ENCODE data around the gene WFDC12.

The WFDC12 gene

GRCh38 chr20:45111799-45112471 is 12.3 kb downstream of the WFDC12 start:
- TF ChIP-seq CTCF (IDR thresholded peaks at IDR 0.05; ENCODE audit: low read depth, low read length, missing control alignments) = peak; percentile 56
- H3K4me3 ChIP-seq (ENCODE audit: low read depth, low read length) = no peak overlapping the region
- in situ Hi-C loops (cut with HindIII; ENCODE audit: low sequenced_read_pairs) = no loop called here
- no peak for DNase-seq (ENCODE audit: low read depth)

GRCh38 chr20:45111285-45111684 is 13.0 kb downstream of the WFDC12 start:
- no peak for TF ChIP-seq CTCF (IDR thresholded peaks at IDR 0.05; ENCODE audit: low read depth, low read length, missing control alignments)

GRCh38 chr20:45110301-45110700 is 14.0 kb downstream of the WFDC12 start:
- H3K4me3 ChIP-seq (ENCODE audit: low read depth, low read length) = no peak overlapping the region
- DNase-seq (ENCODE audit: low read depth) = no peak
- no peak for TF ChIP-seq CTCF (IDR thresholded peaks at IDR 0.05; ENCODE audit: low read depth, low read length, missing control alignments)
- in situ Hi-C loops (cut with HindIII; ENCODE audit: low sequenced_read_pairs) = no loop called here

More at GRCh38 chr20:45111285-45111684, 13.0 kb downstream of the WFDC12 start:
- in situ Hi-C loops (cut with HindIII; ENCODE audit: low sequenced_read_pairs) = no loop called here
- H3K4me3 ChIP-seq (ENCODE audit: low read depth, low read length) = no peak overlapping the region
- DNase-seq (ENCODE audit: low read depth) = no peak

GRCh38 chr20:45109634-45110033 is 14.6 kb downstream of the WFDC12 start:
- in situ Hi-C loops (cut with HindIII; ENCODE audit: low sequenced_read_pairs) = no loop called here
- no peak for TF ChIP-seq CTCF (IDR thresholded peaks at IDR 0.05; ENCODE audit: low read depth, low read length, missing control alignments)
- H3K4me3 ChIP-seq (ENCODE audit: low read depth, low read length) = no peak overlapping the region
- DNase-seq (ENCODE audit: low read depth) = no peak

GRCh38 chr20:45105317-45105716 is 18.9 kb downstream of the WFDC12 start:
- in situ Hi-C loops (cut with HindIII; ENCODE audit: low sequenced_read_pairs) = no loop called here
- TF ChIP-seq CTCF (IDR thresholded peaks at IDR 0.05; ENCODE audit: low read depth, low read length, missing control alignments) = no peak
- H3K4me3 ChIP-seq (ENCODE audit: low read depth, low read length) = no peak overlapping the region
- no peak for DNase-seq (ENCODE audit: low read depth)

- no peak overlapping the region for H3K4me3 ChIP-seq (ENCODE audit: low read depth, low read length)
- DNase-seq (ENCODE audit: low read depth) = peak; percentile 18
- in situ Hi-C loops (cut with HindIII; ENCODE audit: low sequenced_read_pairs) = loop anchor here (5.0 kb wide), 1 partner anchor 57 kb away; no protein-coding TSS in a partner anchor
- no peak for TF ChIP-seq CTCF (IDR thresholded peaks at IDR 0.05; ENCODE audit: low read depth, low read length, missing control alignments)
Observed at GRCh38 chr20:45104786-45105185, 19.5 kb downstream of the WFDC12 start.

Measured in astrocyte of the cerebellum (primary cell).